Measurements from ENCODE around the gene PPARA.

GRCh38 chr22:46139895-46140350 is 10.4 kb upstream of the PPARA start:
- TF ChIP-seq TAF1 (IDR thresholded peaks at IDR 0.05; ENCODE audit: low read depth) (no peak), MAX (IDR thresholded peaks at IDR 0.05) (no peak), YY1 (IDR thresholded peaks at IDR 0.05; ENCODE audit: low read depth) (no peak), REST (IDR thresholded peaks at IDR 0.05; ENCODE audit: low read depth) (no peak), USF1 (IDR thresholded peaks at IDR 0.05) (no peak), ZBTB7A (IDR thresholded peaks at IDR 0.05; ENCODE audit: low read depth) (no peak), RAD21 (IDR thresholded peaks at IDR 0.05; ENCODE audit: low read depth) (no peak), EP300 (IDR thresholded peaks at IDR 0.05; ENCODE audit: borderline replicate concordance) (no peak), CREB1 (IDR thresholded peaks at IDR 0.05; ENCODE audit: low read depth) (no peak), TEAD4 (IDR thresholded peaks at IDR 0.05) (no peak), NFIC (IDR thresholded peaks at IDR 0.05) (no peak), CEBPB (IDR thresholded peaks at IDR 0.05) (no peak)
